SK-N-SH (cell line): ENCODE results near the gene STX5.
"Not testable (repeated sequence)": the region's sequence is repeated elsewhere in the genome, so short reads cannot be mapped to it uniquely, and the experiment has no call there.

Experiments
- CHD2 ChIP-seq: fragments of 150-350 bp; IDR thresholded peaks from 2 replicates; pipeline ENCODE4 v1.6.1; 2018; ENCODE audit warnings: low read length; ENCODE audit not compliant: partially characterized antibody
- CTCF ChIP-seq: fragments of 200-600 bp; sonication (generic); IDR thresholded peaks from 2 replicates; pipeline ENCODE4 v1.6.1; 2017; ENCODE audit warnings: antibody characterized with exemption, mild to moderate bottlenecking, moderate library complexity
- GABPA ChIP-seq: IDR thresholded peaks from 2 replicates; pipeline ENCODE4 v1.4.0; 2012; ENCODE audit warnings: low read depth, mild to moderate bottlenecking
- MXI1 ChIP-seq: IDR thresholded peaks from 2 replicates; pipeline ENCODE4 v1.6.1; 2012; ENCODE audit warnings: mild to moderate bottlenecking, low read depth, low read length, improper control_type of control experiment
- NRF1 ChIP-seq: IDR thresholded peaks from 2 replicates; pipeline ENCODE4 v1.6.1; 2012; ENCODE audit warnings: low read depth, mild to moderate bottlenecking, low read length
- RAD21 ChIP-seq: IDR thresholded peaks from 2 replicates; pipeline ENCODE4 v1.6.1; 2012; ENCODE audit warnings: mild to moderate bottlenecking, low read length
- REST ChIP-seq: IDR thresholded peaks from 2 replicates; pipeline ENCODE4 v1.6.1; 2012; ENCODE audit warnings: mild to moderate bottlenecking, low read depth, low read length, moderate library complexity
- RFX5 ChIP-seq: IDR thresholded peaks from 2 replicates; pipeline ENCODE4 v1.6.1; 2012; ENCODE audit warnings: mild to moderate bottlenecking, improper control_type of control experiment, low read length
- SIN3A ChIP-seq: IDR thresholded peaks from 2 replicates; pipeline ENCODE4 v1.6.1; 2012; ENCODE audit warnings: low read depth, mild to moderate bottlenecking, low read length, moderate library complexity, borderline replicate concordance
- TAF1 ChIP-seq: IDR thresholded peaks from 2 replicates; pipeline ENCODE4 v1.6.1; 2012; ENCODE audit warnings: low read depth, mild to moderate bottlenecking, low read length, moderate library complexity, borderline replicate concordance
- USF1 ChIP-seq: IDR thresholded peaks from 2 replicates; pipeline ENCODE4 v1.4.0; 2012; ENCODE audit warnings: low read depth, borderline replicate concordance

- TF ChIP-seq USF1, CTCF, CHD2, RFX5, TAF1, SIN3A, NRF1, GABPA, REST, RAD21, MXI1: not testable (repeated sequence)
Observed at GRCh38 chr11:62828130-62828529, 3.7 kb downstream of the STX5 start.
